K562 (cell line): ENCODE data around the gene DAPL1. TPM values are rescaled to one million over a fixed set of nuclear protein-coding genes. Genes with fewer than 3 reads are reported as not detected.

Source experiments
- CGGBP1 ChIP-seq: fragments of 250-450 bp; sonication (Bioruptor Pico); IDR thresholded peaks from 2 replicates; pipeline ENCODE4 v1.9.0; 2021; ENCODE audit warnings: mild to moderate bottlenecking
- CHCHD3 ChIP-seq: fragments of 250-450 bp; sonication (Bioruptor Pico); IDR thresholded peaks from 2 replicates; pipeline ENCODE4 v2.1.2; 2022; ENCODE audit warnings: mild to moderate bottlenecking
- CTCF ChIP-seq, 3 experiments: IDR thresholded peaks in 2 of 3; conservative IDR thresholded peaks in 1 of 3; 2 replicates each; pipeline ENCODE4 v1.5.1; 2011 to 2012; ENCODE audit warnings: low read length in 3 of 3, mild to moderate bottlenecking in 3 of 3, control low read depth in 2 of 3, improper control_type of control experiment in 1 of 3, inconsistent platforms in 1 of 3, low read depth in 1 of 3, mixed read lengths in 1 of 3, moderate library complexity in 1 of 3; ENCODE audit not compliant: insufficient read depth in 2 of 3
- E4F1 ChIP-seq: fragments of 250-450 bp; sonication (Bioruptor Pico); IDR thresholded peaks from 2 replicates; pipeline ENCODE4 v1.5.0; 2021; ENCODE audit warnings: mild to moderate bottlenecking, borderline replicate concordance
- NELFE ChIP-seq: IDR thresholded peaks from 2 replicates; pipeline ENCODE4 v1.6.1; 2011; ENCODE audit warnings: mild to moderate bottlenecking; ENCODE audit not compliant: insufficient read depth, insufficient read length
- REST ChIP-seq, 2 experiments: fragments of 450-650 bp; formaldehyde crosslinking in 1 of 2; IDR thresholded peaks; 2 replicates each; pipeline versions ENCODE4 v1.4.0 to v1.6.1; 2014 to 2020; ENCODE audit warnings: mild to moderate bottlenecking in 2 of 2, borderline replicate concordance in 1 of 2, low read depth in 1 of 2
- ZBTB33 ChIP-seq: sonication (generic); formaldehyde crosslinking; IDR thresholded peaks from 2 replicates; pipeline ENCODE4 v1.8.1; 2023; ENCODE audit warnings: mild to moderate bottlenecking, missing genetic modification reagents
- ZNF146 ChIP-seq: IDR thresholded peaks from one replicate; pipeline ENCODE4 v1.6.1; 2018; ENCODE audit warnings: missing compliant biosample characterization; ENCODE audit not compliant: unreplicated experiment
- polyA plus RNA-seq, 8 experiments: library from polyadenylated mRNA; depleted of rRNA in 4 of 8; stranded (reverse) in 5 of 8; unstranded in 3 of 8; fragments of >200 nt; fragmentation: Nextera tagmentation in 2 of 8; fragmentation: Illumina TruSeq in 1 of 8; extraction: Ambion mirVana in 2 of 8; extraction: Trizol in 1 of 8; gene quantifications; 2 replicates each; pipeline versions ENCODE4 v1.2.1 to v1.2.3, GENCODE V29; 2011 to 2014; ENCODE audit warnings: inconsistent platforms in 1 of 8, missing spikeins in 1 of 8
- total RNA-seq, 7 experiments: library from RNA; depleted of rRNA in 6 of 7; stranded (reverse); fragments of >200 nt in 6 of 7; fragmentation: Illumina TruSeq in 2 of 7; extraction: Trizol in 2 of 7; gene quantifications; 2 replicates each; pipeline versions ENCODE4 v1.2.1 to v1.2.3, GENCODE V29; 2011 to 2021; ENCODE audit warnings: low replicate concordance in 1 of 7

DAPL1 gene
- total and polyA plus RNA-seq, 9 of the 15 experiments (the other 6 are each of a cell fraction or from before 2014, with no cell fraction given): not detected

- TF ChIP-seq REST (IDR thresholded peaks at IDR 0.05; ENCODE audit: borderline replicate concordance) (no peak), REST (CRISPR knock-in tag; IDR thresholded peaks at IDR 0.05; ENCODE audit: low read depth) (no peak), E4F1 (CRISPR knock-in tag) (no peak), CHCHD3 (CRISPR knock-in tag) (no peak), ZBTB33 (CRISPR knock-in tag) (no peak), CTCF (IDR thresholded peaks at IDR 0.05 in 2 of 3, conservative IDR thresholded peaks at IDR 0.05 in 1 of 3; ENCODE audit: insufficient read depth in 2 of 3, low read depth in 1 of 3, low read length in 3 of 3) (peak; percentile 43 to 61 (median 54)), ZNF146 (CRISPR knock-in tag) (no peak), NELFE (no peak), CGGBP1 (CRISPR knock-in tag) (no peak)
Measured at GRCh38 chr2:158755310-158756087, 39.6 kb upstream of the DAPL1 start (continued).
